KMS-11 (cell line): ENCODE data around the gene DNAJB6.

Experiments
- H2AFZ ChIP-seq: fragments of 200-600 bp; sonication (generic); 2 replicates; pipeline ENCODE4 v1.6.1; 2016; ENCODE audit warnings: antibody characterized with exemption, mixed run types, low read depth
- H3K27ac ChIP-seq: fragments of 200-600 bp; sonication (generic); 2 replicates; pipeline ENCODE4 v1.6.1; 2016; ENCODE audit warnings: mild to moderate bottlenecking, mixed run types
- H3K27me3 ChIP-seq: fragments of 200-600 bp; sonication (generic); 2 replicates; pipeline ENCODE4 v1.6.1; 2017; ENCODE audit warnings: mild to moderate bottlenecking, low read depth, mixed run types, moderate library complexity; ENCODE audit not compliant: insufficient read depth
- H3K36me3 ChIP-seq: fragments of 200-600 bp; sonication (generic); 2 replicates; pipeline ENCODE4 v1.6.1; 2017; ENCODE audit warnings: mild to moderate bottlenecking, mixed run types; ENCODE audit not compliant: insufficient read depth
- H3K4me1 ChIP-seq: fragments of 200-600 bp; sonication (generic); 2 replicates; pipeline ENCODE4 v1.6.1; 2016; ENCODE audit warnings: mild to moderate bottlenecking, low read depth, mixed run types; ENCODE audit not compliant: poor library complexity, severe bottlenecking
- H3K4me2 ChIP-seq: fragments of 200-600 bp; sonication (generic); 2 replicates; pipeline ENCODE4 v1.7.0; 2016; ENCODE audit warnings: mild to moderate bottlenecking, mixed run types
- H3K4me3 ChIP-seq: fragments of 200-600 bp; sonication (generic); IDR thresholded peaks from 2 replicates; pipeline ENCODE4 v1.6.1; 2017; ENCODE audit warnings: low read depth, low read length, mixed read lengths; ENCODE audit not compliant: insufficient read depth
- H3K79me2 ChIP-seq: fragments of 200-600 bp; sonication (generic); 2 replicates; pipeline ENCODE4 v1.6.1; 2016; ENCODE audit warnings: low read depth, mixed run types; ENCODE audit not compliant: insufficient read depth
- H3K9ac ChIP-seq: fragments of 200-600 bp; sonication (generic); 2 replicates; pipeline ENCODE4 v1.6.1; 2016; ENCODE audit warnings: mild to moderate bottlenecking, mixed run types
- H4K20me1 ChIP-seq: fragments of 200-600 bp; sonication (generic); 2 replicates; pipeline ENCODE4 v1.6.1; 2016; ENCODE audit warnings: mild to moderate bottlenecking, mixed run types; ENCODE audit not compliant: insufficient read depth
- CTCF ChIP-seq: fragments of 200-600 bp; sonication (generic); conservative IDR thresholded peaks from 2 replicates; pipeline ENCODE4 v1.6.1; 2017; ENCODE audit warnings: low read depth, mild to moderate bottlenecking, antibody characterized with exemption, low read length, moderate library complexity, mixed read lengths

DNAJB6 gene

GRCh38 chr7:157430721-157431120 lies 93.9 kb downstream of the DNAJB6 start:
- no peak overlapping the region for H3K4me3 ChIP-seq
- H3K27ac ChIP-seq: no peak overlapping the region
- no peaks in the 10 kb centered on the region for H3K79me2 ChIP-seq
- no peak for TF ChIP-seq CTCF
- no peak overlapping the region for H2AFZ ChIP-seq
- H4K20me1 ChIP-seq: no peaks in the 10 kb centered on the region
- H3K4me1 ChIP-seq: no peaks in the 10 kb centered on the region
- no peaks in the 10 kb centered on the region for H3K36me3 ChIP-seq
- no peak overlapping the region for H3K9ac ChIP-seq
- H3K4me2 ChIP-seq: no peak overlapping the region
- peaks cover under 1% of the 10 kb centered on the region; the same call in 1 of the 2 replicates for H3K27me3 ChIP-seq

- Histone ChIP-seq H4K20me1 (no peaks in the 10 kb centered on the region), H3K4me1 (no peaks in the 10 kb centered on the region), H2AFZ (no peak overlapping the region), H3K4me3 (no peak overlapping the region), H3K27me3 (peaks cover 5% of the 10 kb centered on the region; the same call in 1 of the 2 replicates), H3K79me2 (no peaks in the 10 kb centered on the region), H3K4me2 (no peak overlapping the region), H3K36me3 (no peaks in the 10 kb centered on the region), H3K27ac (no peak overlapping the region), H3K9ac (no peak overlapping the region)
- TF ChIP-seq CTCF: no peak
Observed at GRCh38 chr7:157431173-157431950, 94.6 kb downstream of the DNAJB6 start.

GRCh38 chr7:157431951-157432540 lies 95.2 kb downstream of the DNAJB6 start:
- Histone ChIP-seq H2AFZ (no peak overlapping the region), H3K4me3 (no peak overlapping the region)

GRCh38 chr7:157432541-157432956 lies 95.7 kb downstream of the DNAJB6 start:
- no peak overlapping the region for H3K4me3 ChIP-seq

More at GRCh38 chr7:157431951-157432540, 95.2 kb downstream of the DNAJB6 start:
- no peaks in the 10 kb centered on the region for H3K79me2 ChIP-seq
- H3K4me2 ChIP-seq: no peak overlapping the region
- no peaks in the 10 kb centered on the region for H4K20me1 ChIP-seq
- TF ChIP-seq CTCF: no peak
- H3K9ac ChIP-seq: no peak overlapping the region
- no peaks in the 10 kb centered on the region for H3K4me1 ChIP-seq
- H3K27ac ChIP-seq: no peak overlapping the region
- no peaks in the 10 kb centered on the region for H3K36me3 ChIP-seq
- peaks cover 5% of the 10 kb centered on the region; the same call in 1 of the 2 replicates for H3K27me3 ChIP-seq

More at GRCh38 chr7:157432541-157432956, 95.7 kb downstream of the DNAJB6 start:
- H3K79me2 ChIP-seq: no peaks in the 10 kb centered on the region
- H3K4me2 ChIP-seq: no peak overlapping the region
- no peak overlapping the region for H3K27ac ChIP-seq
- H3K36me3 ChIP-seq: no peaks in the 10 kb centered on the region
- H3K27me3 ChIP-seq: peaks cover 5% of the 10 kb centered on the region; the same call in 1 of the 2 replicates
- TF ChIP-seq CTCF: no peak
- H3K9ac ChIP-seq: no peak overlapping the region
- no peak overlapping the region for H2AFZ ChIP-seq
- no peaks in the 10 kb centered on the region for H3K4me1 ChIP-seq
- no peaks in the 10 kb centered on the region for H4K20me1 ChIP-seq
